H1 (cell line): ENCODE measurements around the gene RPS18.

Source experiments
- CTCF ChIP-seq, 3 experiments: IDR thresholded peaks; 1 replicate in 2 of 3; 2 replicates in 1 of 3; pipeline versions ENCODE4 v1.5.1 to v1.6.1; 2011; ENCODE audit warnings: low read length in 3 of 3, mild to moderate bottlenecking in 3 of 3, inconsistent platforms in 2 of 3, low read depth in 1 of 3, moderate library complexity in 1 of 3; ENCODE audit not compliant: insufficient read depth in 1 of 3; ENCODE audit errors: control extremely low read depth in 1 of 3
- EZH2 ChIP-seq: fragments of 200-600 bp; sonication (generic); IDR thresholded peaks from 2 replicates; pipeline ENCODE4 v1.7.1; 2012; ENCODE audit warnings: low read depth, mild to moderate bottlenecking, moderate library complexity, low read length, inconsistent platforms; ENCODE audit not compliant: severe bottlenecking
- GABPA ChIP-seq: IDR thresholded peaks from 2 replicates; pipeline ENCODE4 v1.6.1; 2011; ENCODE audit warnings: mild to moderate bottlenecking, low read length, moderate library complexity, borderline replicate concordance; ENCODE audit not compliant: insufficient read depth
- JUN ChIP-seq: IDR thresholded peaks from 2 replicates; pipeline ENCODE4 v1.6.1; 2011; ENCODE audit warnings: low read depth, mild to moderate bottlenecking, improper control_type of control experiment, low read length
- MAX ChIP-seq: IDR thresholded peaks from 2 replicates; pipeline ENCODE4 v1.6.1; 2012; ENCODE audit warnings: inconsistent platforms
- PHF8 ChIP-seq: fragments of 200-600 bp; sonication (generic); conservative IDR thresholded peaks from 2 replicates; pipeline ENCODE4 v1.7.1; 2012; ENCODE audit warnings: low read depth, mild to moderate bottlenecking, inconsistent platforms, low read length, moderate library complexity
- POLR2A ChIP-seq, 2 experiments: IDR thresholded peaks; 1 replicate in 1 of 2; 2 replicates in 1 of 2; pipeline ENCODE4 v1.6.1; 2011; ENCODE audit warnings: low read depth in 2 of 2, low read length in 2 of 2, mild to moderate bottlenecking in 2 of 2; ENCODE audit errors: control extremely low read depth in 1 of 2
- RNF2 ChIP-seq: fragments of 200-900, 300-1000 bp; sonication (generic); IDR thresholded peaks from 2 replicates; pipeline ENCODE4 v1.7.1; 2016; ENCODE audit warnings: borderline replicate concordance, low read depth, mild to moderate bottlenecking, antibody characterized with exemption, low read length; ENCODE audit not compliant: poor library complexity, severe bottlenecking; ENCODE audit errors: missing control alignments

GRCh38 chr6:33306356-33306755 is 34.5 kb downstream of the RPS18 start:
- no peak for TF ChIP-seq JUN
- TF ChIP-seq MAX, result no peak
- no peak for TF ChIP-seq POLR2A (IDR thresholded peaks at IDR 0.05; ENCODE audit: control extremely low read depth in 1 of 2, low read depth in 2 of 2, low read length in 2 of 2)
- TF ChIP-seq CTCF (IDR thresholded peaks at IDR 0.05; ENCODE audit: control extremely low read depth in 1 of 3, insufficient read depth in 1 of 3, low read depth in 1 of 3, low read length in 3 of 3), result no peak
- TF ChIP-seq RNF2, result no peak
- TF ChIP-seq EZH2, result no peak
- no peak for TF ChIP-seq PHF8
- TF ChIP-seq GABPA, result no peak
